ENCODE measurements around the gene CEP295NL.

DNA sequence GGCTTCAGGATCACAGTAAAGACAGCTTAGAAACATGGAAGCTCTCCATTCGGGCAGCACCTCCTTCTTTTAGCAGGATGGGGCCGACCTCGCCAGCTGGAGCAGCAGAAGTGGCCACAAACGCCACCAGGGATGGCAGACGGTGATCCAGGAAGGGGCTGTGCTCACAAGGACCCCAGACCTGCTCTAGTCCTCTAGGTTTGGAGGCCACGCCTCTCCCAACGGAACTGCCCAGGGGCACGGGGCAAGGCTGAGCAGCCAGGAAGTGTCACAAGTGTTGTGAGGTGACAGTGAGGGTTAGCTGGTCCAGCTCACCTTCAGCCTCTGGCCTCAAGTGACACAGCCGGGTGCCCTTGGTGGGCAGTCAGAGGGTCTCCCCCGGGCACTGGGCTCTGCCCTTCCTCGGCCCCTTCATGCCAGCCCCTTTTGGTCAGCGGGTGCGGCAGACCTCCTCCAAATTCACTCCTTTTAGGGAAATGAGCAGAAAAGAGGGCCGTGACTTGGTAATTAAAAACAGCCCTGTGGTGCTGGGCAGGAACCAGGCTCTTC is 20.4 kb downstream of the CEP295NL start:
- TF ChIP-seq, protein P1, sequence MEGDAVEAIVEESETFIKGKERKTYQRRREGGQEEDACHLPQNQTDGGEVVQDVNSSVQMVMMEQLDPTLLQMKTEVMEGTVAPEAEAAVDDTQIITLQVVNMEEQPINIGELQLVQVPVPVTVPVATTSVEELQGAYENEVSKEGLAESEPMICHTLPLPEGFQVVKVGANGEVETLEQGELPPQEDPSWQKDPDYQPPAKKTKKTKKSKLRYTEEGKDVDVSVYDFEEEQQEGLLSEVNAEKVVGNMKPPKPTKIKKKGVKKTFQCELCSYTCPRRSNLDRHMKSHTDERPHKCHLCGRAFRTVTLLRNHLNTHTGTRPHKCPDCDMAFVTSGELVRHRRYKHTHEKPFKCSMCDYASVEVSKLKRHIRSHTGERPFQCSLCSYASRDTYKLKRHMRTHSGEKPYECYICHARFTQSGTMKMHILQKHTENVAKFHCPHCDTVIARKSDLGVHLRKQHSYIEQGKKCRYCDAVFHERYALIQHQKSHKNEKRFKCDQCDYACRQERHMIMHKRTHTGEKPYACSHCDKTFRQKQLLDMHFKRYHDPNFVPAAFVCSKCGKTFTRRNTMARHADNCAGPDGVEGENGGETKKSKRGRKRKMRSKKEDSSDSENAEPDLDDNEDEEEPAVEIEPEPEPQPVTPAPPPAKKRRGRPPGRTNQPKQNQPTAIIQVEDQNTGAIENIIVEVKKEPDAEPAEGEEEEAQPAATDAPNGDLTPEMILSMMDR (conservative IDR thresholded peaks at IDR 0.05; ENCODE audit: low read depth, low read length) = no peak
- TF ChIP-seq EZH2 (IDR thresholded peaks at IDR 0.05; ENCODE audit: low read length, unreplicated experiment) = no peak
- TF ChIP-seq EZH2phosphoT487 (IDR thresholded peaks at IDR 0.05; ENCODE audit: borderline replicate concordance, low read length) = no peak
